WTC11 (cell line): ENCODE results near the gene SPPL2B.
A peak's percentile ranks its signal among the peaks of the same experiment; 100 is the strongest.

ENCODE experiments used
- ARID4B ChIP-seq: sonication (generic); formaldehyde crosslinking; IDR thresholded peaks from 2 replicates; pipeline ENCODE4 v1.8.0; 2023; ENCODE audit warnings: missing genetic modification reagents, mild to moderate bottlenecking, borderline replicate concordance
- CTCF ChIP-seq: fragments of 200-600 bp; IDR thresholded peaks from 2 replicates; pipeline ENCODE4 v1.8.0; 2022; ENCODE audit warnings: antibody characterized with exemption
- E2F5 ChIP-seq: sonication (generic); formaldehyde crosslinking; IDR thresholded peaks from 2 replicates; pipeline ENCODE4 v1.8.1; 2022; ENCODE audit warnings: mild to moderate bottlenecking, moderate library complexity, missing genetic modification reagents
- FOXP1 ChIP-seq: sonication (generic); formaldehyde crosslinking; IDR thresholded peaks from 2 replicates; pipeline ENCODE4 v1.8.0; 2022; ENCODE audit warnings: missing genetic modification reagents, mild to moderate bottlenecking, moderate library complexity, borderline replicate concordance
- NFYB ChIP-seq: sonication (generic); formaldehyde crosslinking; conservative IDR thresholded peaks from 2 replicates; pipeline ENCODE4 v1.8.0; 2022; ENCODE audit warnings: low read depth, missing genetic modification reagents
- SMAD4 ChIP-seq: sonication (generic); formaldehyde crosslinking; IDR thresholded peaks from 2 replicates; pipeline ENCODE4 v1.8.0; 2022; ENCODE audit warnings: mild to moderate bottlenecking, missing genetic modification reagents
- SP1 ChIP-seq: sonication (generic); formaldehyde crosslinking; conservative IDR thresholded peaks from 2 replicates; pipeline ENCODE4 v1.8.1; 2022; ENCODE audit warnings: missing genetic modification reagents
- TCF7 ChIP-seq: sonication (generic); formaldehyde crosslinking; IDR thresholded peaks from 2 replicates; pipeline ENCODE4 v1.8.0; 2022; ENCODE audit warnings: mild to moderate bottlenecking, low read depth, missing genetic modification reagents, moderate library complexity
- USF1 ChIP-seq: sonication (generic); formaldehyde crosslinking; IDR thresholded peaks from 2 replicates; pipeline ENCODE4 v1.8.0; 2022; ENCODE audit warnings: mild to moderate bottlenecking, missing genetic modification reagents
- USF2 ChIP-seq: sonication (generic); formaldehyde crosslinking; IDR thresholded peaks from 2 replicates; pipeline ENCODE4 v1.8.1; 2023; ENCODE audit warnings: mild to moderate bottlenecking, missing genetic modification reagents, moderate library complexity
- ZNF281 ChIP-seq: sonication (generic); formaldehyde crosslinking; IDR thresholded peaks from 2 replicates; pipeline ENCODE4 v1.8.0; 2023; ENCODE audit warnings: mild to moderate bottlenecking, missing genetic modification reagents
- ZNF396 ChIP-seq: fragments of 250-450 bp; sonication (Bioruptor Pico); IDR thresholded peaks from 2 replicates; pipeline ENCODE4 v1.8.0; 2021; ENCODE audit warnings: mild to moderate bottlenecking, moderate library complexity, borderline replicate concordance

GRCh38 chr19:2391118-2391725, 62.7 kb downstream of the SPPL2B start:
- TF ChIP-seq CTCF, result peak; percentile 79
- no peak for TF ChIP-seq E2F5
- TF ChIP-seq SMAD4 (CRISPR knock-in tag), result no peak
- no peak for TF ChIP-seq SP1 (CRISPR knock-in tag)
- TF ChIP-seq USF2 (CRISPR knock-in tag), result no peak
- TF ChIP-seq FOXP1, result no peak
- no peak for TF ChIP-seq NFYB
- TF ChIP-seq TCF7 (CRISPR knock-in tag), result no peak
- TF ChIP-seq ARID4B, result no peak
- TF ChIP-seq USF1 (CRISPR knock-in tag), result no peak
- no peak for TF ChIP-seq ZNF396 (CRISPR knock-in tag)
- TF ChIP-seq ZNF281 (CRISPR knock-in tag), result no peak
